ENCODE measurements around the gene ANKRD11.

GRCh38 chr16:89317101-89317671 lies 173.2 kb downstream of the ANKRD11 start:
- TF ChIP-seq CTCF (IDR thresholded peaks at IDR 0.05) (no peak), ZFX (IDR thresholded peaks at IDR 0.05; ENCODE audit: borderline replicate concordance) (no peak)

Measured in 22Rv1 (cell line).